HCT116 (cell line): ENCODE results near the gene ILDR2. TPM values are rescaled to one million over a fixed set of nuclear protein-coding genes. Genes with fewer than 3 reads are reported as not detected.

Experiments
- ATAC-seq: fragments of 200-7000 bp; cut with Tn5 transposase; 2 replicates; pipeline ENCODE4 v1.9.1; 2020; ENCODE audit warnings: mild to moderate bottlenecking, moderate library complexity
- BruUV-seq: library from RNA; stranded (reverse); fragments of 400-500 nt; replicated peaks from 2 replicates; lab custom pipeline; 2021; lab: Mats Ljungman, UMichigan
- CTCF ChIA-PET: fragments of 300-600 bp; sonication (Branson Sonifier 250); formaldehyde crosslinking; loops from one replicate; lab custom pipeline; 2021; ENCODE audit warnings: antibody characterized with exemption; lab: Charles Lee
- POLR2A ChIA-PET: fragments of 300-600, 350-600 bp; sonication (Branson Sonifier 250); formaldehyde crosslinking; loops from one replicate; lab custom pipeline; 2021; ENCODE audit warnings: antibody characterized with exemption; lab: Charles Lee
- RAD21 ChIA-PET, 2 experiments: fragments of 300-600 bp; sonication (Branson Sonifier 250); formaldehyde crosslinking; loops; one replicate each; lab custom pipeline; 2023; ENCODE audit warnings: low total read pairs in 2 of 2; ENCODE audit not compliant: uncharacterized antibody in 2 of 2, unreplicated experiment in 2 of 2, low non-redundant PET in 1 of 2; lab: Charles Lee
- DNase-seq: peaks from one replicate; pipeline ENCODE4 v3.0.0-alpha.2; 2010; ENCODE audit warnings: low read depth, low spot score
- H2AFZ ChIP-seq: fragments of 200-600 bp; shearing (Covaris generic), sonication (generic); 2 replicates; pipeline ENCODE4 v1.6.1; 2017; ENCODE audit warnings: low read depth, mixed run types, mixed read lengths, antibody characterized with exemption, low read length; ENCODE audit not compliant: poor library complexity, severe bottlenecking
- H3K27ac ChIP-seq: 2 replicates; pipeline ENCODE4 v1.5.1; 2012; ENCODE audit warnings: low read depth, low read length
- H3K27me3 ChIP-seq: fragments of 200-600 bp; sonication (generic); 2 replicates; pipeline ENCODE4 v1.6.1; 2016; ENCODE audit warnings: mixed run types, low read length, mixed read lengths; ENCODE audit not compliant: insufficient read depth
- H3K36me3 ChIP-seq, 2 experiments: fragments of 200-500 bp in 1 of 2; fragments of 200-600 bp in 1 of 2; sonication (Bioruptor generic) in 1 of 2; sonication (generic) in 1 of 2; 2 replicates each; pipeline versions ENCODE4 v1.5.1 to v1.6.1; 2014 to 2016; ENCODE audit warnings: low read length in 2 of 2, inconsistent platforms in 1 of 2, mixed read lengths in 1 of 2, mixed run types in 1 of 2; ENCODE audit not compliant: insufficient read depth in 2 of 2, control insufficient read depth in 1 of 2
- H3K4me1 ChIP-seq, 2 experiments: fragments of 200-600 bp in 1 of 2; sonication (generic) in 1 of 2; 2 replicates each; pipeline versions ENCODE4 v1.5.1 to v1.6.1; 2012 to 2017; ENCODE audit warnings: low read length in 2 of 2, inconsistent platforms in 1 of 2, mild to moderate bottlenecking in 1 of 2, mixed read lengths in 1 of 2, mixed run types in 1 of 2, moderate library complexity in 1 of 2; ENCODE audit not compliant: insufficient read depth in 2 of 2, control insufficient read depth in 1 of 2
- H3K4me2 ChIP-seq: fragments of 200-600 bp; sonication (generic); 2 replicates; pipeline ENCODE4 v1.6.1; 2017; ENCODE audit warnings: mixed run types, low read length, mixed read lengths
- H3K4me3 ChIP-seq, 2 experiments: fragments of 200-600 bp in 1 of 2; sonication (generic) in 1 of 2; replicated peaks in 1 of 2; 2 replicates each; pipeline ENCODE4 v1.5.1; 2011 to 2016; ENCODE audit warnings: low read length in 2 of 2, control low read depth in 1 of 2, low read depth in 1 of 2, mild to moderate bottlenecking in 1 of 2, mixed read lengths in 1 of 2, mixed run types in 1 of 2
- H3K79me2 ChIP-seq: fragments of 200-600 bp; sonication (generic); 2 replicates; pipeline ENCODE4 v1.6.1; 2017; ENCODE audit warnings: mild to moderate bottlenecking, mixed run types, low read length, moderate library complexity, mixed read lengths; ENCODE audit not compliant: insufficient read depth
- H3K9ac ChIP-seq: fragments of 200-600 bp; sonication (generic); 2 replicates; pipeline ENCODE4 v1.6.1; 2016; ENCODE audit warnings: low read length, mixed read lengths
- H3K9me2 ChIP-seq: fragments of 200-600 bp; sonication (generic), shearing (Covaris generic); 2 replicates; pipeline ENCODE4 v1.6.1; 2017; ENCODE audit warnings: mixed run types, mild to moderate bottlenecking, moderate library complexity; ENCODE audit not compliant: insufficient read depth
- H3K9me3 ChIP-seq, 2 experiments: fragments of 200-500 bp in 1 of 2; fragments of 200-600 bp in 1 of 2; sonication (Bioruptor generic) in 1 of 2; sonication (generic) in 1 of 2; 2 replicates each; pipeline ENCODE4 v1.6.1; 2014 to 2017; ENCODE audit warnings: low read length in 2 of 2, mixed read lengths in 2 of 2, inconsistent platforms in 1 of 2, low read depth in 1 of 2, mild to moderate bottlenecking in 1 of 2, mixed run types in 1 of 2, moderate library complexity in 1 of 2; ENCODE audit not compliant: control insufficient read depth in 1 of 2, insufficient read depth in 1 of 2
- H4K20me1 ChIP-seq: fragments of 200-600 bp; sonication (generic), shearing (Covaris generic); 2 replicates; pipeline ENCODE4 v1.6.1; 2017; ENCODE audit warnings: mixed run types, mild to moderate bottlenecking, moderate library complexity; ENCODE audit not compliant: insufficient read depth
- CEBPB ChIP-seq: IDR thresholded peaks from 2 replicates; pipeline ENCODE4 v1.6.1; 2012; ENCODE audit warnings: low read depth
- EZH2 ChIP-seq: fragments of 200-600 bp; sonication (generic); IDR thresholded peaks from 2 replicates; pipeline ENCODE4 v1.6.1; 2017; ENCODE audit warnings: antibody characterized with exemption, mixed run types
- EZH2phosphoT487 ChIP-seq: fragments of 200-600 bp; IDR thresholded peaks from 2 replicates; pipeline ENCODE4 v1.6.1; 2018; ENCODE audit warnings: antibody characterized with exemption, borderline replicate concordance
- POLR2A ChIP-seq: IDR thresholded peaks from 2 replicates; pipeline ENCODE4 v1.7.0; 2011; ENCODE audit warnings: borderline replicate concordance; ENCODE audit not compliant: insufficient read depth, insufficient read length; ENCODE audit errors: extremely low read depth
- SP1 ChIP-seq: IDR thresholded peaks from 2 replicates; pipeline ENCODE4 v1.6.1; 2012; ENCODE audit warnings: low read depth
- SRF ChIP-seq: IDR thresholded peaks from 2 replicates; pipeline ENCODE4 v1.6.1; 2012; ENCODE audit warnings: low read depth
- TCF7L2 ChIP-seq: IDR thresholded peaks from 2 replicates; pipeline ENCODE4 v1.7.0; 2011; ENCODE audit warnings: borderline replicate concordance, inconsistent platforms; ENCODE audit not compliant: insufficient read depth, insufficient read length; ENCODE audit errors: extremely low read depth
- intact Hi-C: fragments of 100-400 bp; cut with micrococcal nuclease; formaldehyde crosslinking; loops from 2 replicates; pipeline ENCODE4 v1.10.0; 2022
- total RNA-seq: library from RNA; stranded (reverse); gene quantifications from one replicate; pipeline ENCODE4 v1.2.1, GENCODE V29; 2021; ENCODE audit not compliant: unreplicated experiment
- TF ChIP-seq, protein P1 (sequence below): IDR thresholded peaks from 2 replicates; pipeline ENCODE4 v1.6.1; 2012; ENCODE audit warnings: low read depth
- TF ChIP-seq, protein P2 (sequence below): IDR thresholded peaks from 2 replicates; pipeline ENCODE4 v1.6.1; 2011; ENCODE audit warnings: mild to moderate bottlenecking, low read length, moderate library complexity; ENCODE audit not compliant: insufficient replicate concordance; ENCODE audit errors: extremely low read depth

ILDR2 gene
- total RNA-seq, 1 experiment from 2014 or later, result 2.4 TPM

DNA sequence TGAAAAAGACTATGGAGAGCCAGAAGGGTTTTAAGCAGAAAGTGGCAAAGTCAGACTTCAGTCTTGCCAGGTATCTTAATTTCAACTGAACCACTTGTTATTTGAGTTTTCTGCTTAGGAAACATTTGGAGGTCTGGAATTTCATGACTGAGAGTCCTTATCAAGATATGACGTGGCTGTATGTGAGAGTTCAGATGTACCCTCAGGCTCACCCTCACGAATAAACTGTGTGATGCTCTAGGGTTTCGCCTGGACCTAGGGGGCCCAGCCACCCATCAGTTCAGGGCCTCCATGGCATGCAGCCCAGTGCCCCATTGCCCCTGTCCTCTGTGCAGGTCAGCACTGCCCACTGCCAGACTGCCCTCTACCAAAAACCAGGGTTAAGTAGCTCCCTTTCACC lies 68.7 kb downstream of the ILDR2 start:
- ChIA-PET POLR2A (no interaction called here), RAD21 (no interaction called here)
- H3K79me2 ChIP-seq, result no peaks in the 10 kb centered on the region
- peaks cover 0 to 16% of the 10 kb centered on the region in 2 experiments; a peak in 3 of 4 replicates for H3K4me1 ChIP-seq
- no peak overlapping the region for H3K4me3 ChIP-seq
- no peaks in the 10 kb centered on the region for H4K20me1 ChIP-seq
- no peak overlapping the region for H2AFZ ChIP-seq
- no peaks in the 10 kb centered on the region for H3K9me3 ChIP-seq
- TF ChIP-seq, protein P1, sequence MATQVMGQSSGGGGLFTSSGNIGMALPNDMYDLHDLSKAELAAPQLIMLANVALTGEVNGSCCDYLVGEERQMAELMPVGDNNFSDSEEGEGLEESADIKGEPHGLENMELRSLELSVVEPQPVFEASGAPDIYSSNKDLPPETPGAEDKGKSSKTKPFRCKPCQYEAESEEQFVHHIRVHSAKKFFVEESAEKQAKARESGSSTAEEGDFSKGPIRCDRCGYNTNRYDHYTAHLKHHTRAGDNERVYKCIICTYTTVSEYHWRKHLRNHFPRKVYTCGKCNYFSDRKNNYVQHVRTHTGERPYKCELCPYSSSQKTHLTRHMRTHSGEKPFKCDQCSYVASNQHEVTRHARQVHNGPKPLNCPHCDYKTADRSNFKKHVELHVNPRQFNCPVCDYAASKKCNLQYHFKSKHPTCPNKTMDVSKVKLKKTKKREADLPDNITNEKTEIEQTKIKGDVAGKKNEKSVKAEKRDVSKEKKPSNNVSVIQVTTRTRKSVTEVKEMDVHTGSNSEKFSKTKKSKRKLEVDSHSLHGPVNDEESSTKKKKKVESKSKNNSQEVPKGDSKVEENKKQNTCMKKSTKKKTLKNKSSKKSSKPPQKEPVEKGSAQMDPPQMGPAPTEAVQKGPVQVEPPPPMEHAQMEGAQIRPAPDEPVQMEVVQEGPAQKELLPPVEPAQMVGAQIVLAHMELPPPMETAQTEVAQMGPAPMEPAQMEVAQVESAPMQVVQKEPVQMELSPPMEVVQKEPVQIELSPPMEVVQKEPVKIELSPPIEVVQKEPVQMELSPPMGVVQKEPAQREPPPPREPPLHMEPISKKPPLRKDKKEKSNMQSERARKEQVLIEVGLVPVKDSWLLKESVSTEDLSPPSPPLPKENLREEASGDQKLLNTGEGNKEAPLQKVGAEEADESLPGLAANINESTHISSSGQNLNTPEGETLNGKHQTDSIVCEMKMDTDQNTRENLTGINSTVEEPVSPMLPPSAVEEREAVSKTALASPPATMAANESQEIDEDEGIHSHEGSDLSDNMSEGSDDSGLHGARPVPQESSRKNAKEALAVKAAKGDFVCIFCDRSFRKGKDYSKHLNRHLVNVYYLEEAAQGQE, result no peak
- TF ChIP-seq EZH2 (no peak), EZH2phosphoT487 (no peak), POLR2A (no peak), CEBPB (no peak), SP1 (no peak), SRF (no peak), TCF7L2 (no peak)
- TF ChIP-seq, protein P2, sequence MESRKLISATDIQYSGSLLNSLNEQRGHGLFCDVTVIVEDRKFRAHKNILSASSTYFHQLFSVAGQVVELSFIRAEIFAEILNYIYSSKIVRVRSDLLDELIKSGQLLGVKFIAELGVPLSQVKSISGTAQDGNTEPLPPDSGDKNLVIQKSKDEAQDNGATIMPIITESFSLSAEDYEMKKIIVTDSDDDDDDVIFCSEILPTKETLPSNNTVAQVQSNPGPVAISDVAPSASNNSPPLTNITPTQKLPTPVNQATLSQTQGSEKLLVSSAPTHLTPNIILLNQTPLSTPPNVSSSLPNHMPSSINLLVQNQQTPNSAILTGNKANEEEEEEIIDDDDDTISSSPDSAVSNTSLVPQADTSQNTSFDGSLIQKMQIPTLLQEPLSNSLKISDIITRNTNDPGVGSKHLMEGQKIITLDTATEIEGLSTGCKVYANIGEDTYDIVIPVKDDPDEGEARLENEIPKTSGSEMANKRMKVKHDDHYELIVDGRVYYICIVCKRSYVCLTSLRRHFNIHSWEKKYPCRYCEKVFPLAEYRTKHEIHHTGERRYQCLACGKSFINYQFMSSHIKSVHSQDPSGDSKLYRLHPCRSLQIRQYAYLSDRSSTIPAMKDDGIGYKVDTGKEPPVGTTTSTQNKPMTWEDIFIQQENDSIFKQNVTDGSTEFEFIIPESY, result no peak
- TF ChIP-seq, all 23 proteins: peak for 0
- no peak overlapping the region for H3K4me2 ChIP-seq
- no peaks in the 10 kb centered on the region for H3K9me2 ChIP-seq
- no peak overlapping the region for H3K9ac ChIP-seq
- ATAC-seq, result no peak
- intact Hi-C loops, result no loop called here
- BruUV-seq, result no TSS peak
- H3K27me3 ChIP-seq, result no peaks in the 10 kb centered on the region
- no peak overlapping the region for H3K27ac ChIP-seq
- DNase-seq, result no peak
- CTCF ChIA-PET, result no interaction called here
- H3K36me3 ChIP-seq, result no peaks in the 10 kb centered on the region
